Measurements from ENCODE around the gene SYAP1. TPM values are rescaled to one million over a fixed set of nuclear protein-coding genes. Genes with fewer than 3 reads are reported as not detected.

Gene SYAP1
- total and polyA plus RNA-seq, 2 of the 8 experiments (the other 6 are each of a cell fraction or from before 2014, with no cell fraction given), result 2.9 to 20.3 TPM

GRCh38 chrX:16778545-16778944, 59.1 kb downstream of the SYAP1 start (continued):
- no peak for TF ChIP-seq CTBP2 (IDR thresholded peaks at IDR 0.05; ENCODE audit: borderline replicate concordance, insufficient read depth, insufficient read length, low read length)
- TF ChIP-seq NANOG (IDR thresholded peaks at IDR 0.05; ENCODE audit: insufficient read depth, low read depth, low read length, poor library complexity, severe bottlenecking), result no peak
